Endodermal cell (in vitro differentiated cells): ENCODE data around the gene TMEM17. TPM values are rescaled to one million over a fixed set of nuclear protein-coding genes. Genes with fewer than 3 reads are reported as not detected.

ENCODE experiments used
- DNase-seq: peaks from one replicate; pipeline ENCODE4 v3.0.0-alpha.2; 2017
- H3K27ac ChIP-seq: 2 replicates; pipeline ENCODE4 v1.5.1; 2013; ENCODE audit warnings: mild to moderate bottlenecking, low read depth, low read length, moderate library complexity
- H3K27me3 ChIP-seq: 2 replicates; pipeline ENCODE4 v1.6.1; 2013; ENCODE audit warnings: mild to moderate bottlenecking, low read length, moderate library complexity; ENCODE audit not compliant: insufficient read depth, control insufficient read depth, poor library complexity, severe bottlenecking
- H3K36me3 ChIP-seq: 2 replicates; pipeline ENCODE4 v1.7.0; 2013; ENCODE audit warnings: mild to moderate bottlenecking, low read length, moderate library complexity; ENCODE audit not compliant: control insufficient read depth, insufficient read depth
- H3K4me1 ChIP-seq: one replicate; pipeline ENCODE4 v1.7.0; 2013; ENCODE audit warnings: low read length; ENCODE audit not compliant: control insufficient read depth, insufficient read depth
- H3K4me3 ChIP-seq: 2 replicates; pipeline ENCODE4 v1.5.1; 2013; ENCODE audit warnings: mild to moderate bottlenecking, low read length, moderate library complexity
- H3K9ac ChIP-seq: 2 replicates; pipeline ENCODE4 v1.6.1; 2013; ENCODE audit warnings: mild to moderate bottlenecking, low read length, moderate library complexity; ENCODE audit not compliant: poor library complexity, severe bottlenecking; ENCODE audit errors: extremely low read depth
- H3K9me3 ChIP-seq: 2 replicates; pipeline ENCODE4 v1.6.1; 2013; ENCODE audit warnings: mild to moderate bottlenecking, low read length, moderate library complexity; ENCODE audit not compliant: control insufficient read depth
- H3K27ac Mint-ChIP-seq: 2 replicates; pipeline ENCODE4 v1.8.0; 2020; ENCODE audit warnings: mixed read lengths
- H3K27me3 Mint-ChIP-seq: 2 replicates; pipeline ENCODE4 v1.8.0; 2021; ENCODE audit warnings: mild to moderate bottlenecking, mixed read lengths; ENCODE audit not compliant: insufficient read depth
- H3K36me3 Mint-ChIP-seq: 2 replicates; pipeline ENCODE4 v1.8.0; 2020; ENCODE audit warnings: low read depth, mixed read lengths
- H3K4me1 Mint-ChIP-seq: 2 replicates; pipeline ENCODE4 v1.8.0; 2020; ENCODE audit warnings: mixed read lengths
- H3K4me3 Mint-ChIP-seq: 2 replicates; pipeline ENCODE4 v1.8.0; 2020; ENCODE audit warnings: mild to moderate bottlenecking, moderate library complexity, mixed read lengths
- H3K9me3 Mint-ChIP-seq: 2 replicates; pipeline ENCODE4 v1.8.0; 2020; ENCODE audit warnings: mild to moderate bottlenecking, mixed read lengths
- WGBS, 2 experiments: methylation state at CpG; one replicate each; pipeline versions ENCODE4 v1.1.5 to v1.1.7; 2013; ENCODE audit warnings: missing lambda C conversion rate in 2 of 2, mixed read lengths in 1 of 2; ENCODE audit not compliant: insufficient coverage in 1 of 2, insufficient read length in 1 of 2; 5-methylcytosine and 5-hydroxymethylcytosine counted together
- total RNA-seq, 2 donors: library from RNA; stranded (reverse); fragmentation: NEBNext Ultra II Directional in 1 of 2; extraction: Animal tissue kit (Norgen Biotek cat#: 25700) in 1 of 2; gene quantifications; 2 replicates in 1 of 2; 3 replicates in 1 of 2; pipeline ENCODE4 v1.2.1, GENCODE V29; 2021
- TF ChIP-seq, protein P1 (sequence below): fragments of 200-600 bp; sonication (generic); conservative IDR thresholded peaks from 2 replicates; pipeline ENCODE4 v1.5.0; 2021; ENCODE audit warnings: antibody characterized with exemption, mild to moderate bottlenecking

Gene TMEM17
- total RNA-seq, 2 donors from 2014 or later = 1.8 to 2.0 TPM

- H3K27ac Mint-ChIP-seq = no peak overlapping the region
Measured at GRCh38 chr2:62547854-62548253, 41.9 kb upstream of the TMEM17 start.

GRCh38 chr2:62545261-62545660, 39.3 kb upstream of the TMEM17 start:
- TF ChIP-seq, protein P1, sequence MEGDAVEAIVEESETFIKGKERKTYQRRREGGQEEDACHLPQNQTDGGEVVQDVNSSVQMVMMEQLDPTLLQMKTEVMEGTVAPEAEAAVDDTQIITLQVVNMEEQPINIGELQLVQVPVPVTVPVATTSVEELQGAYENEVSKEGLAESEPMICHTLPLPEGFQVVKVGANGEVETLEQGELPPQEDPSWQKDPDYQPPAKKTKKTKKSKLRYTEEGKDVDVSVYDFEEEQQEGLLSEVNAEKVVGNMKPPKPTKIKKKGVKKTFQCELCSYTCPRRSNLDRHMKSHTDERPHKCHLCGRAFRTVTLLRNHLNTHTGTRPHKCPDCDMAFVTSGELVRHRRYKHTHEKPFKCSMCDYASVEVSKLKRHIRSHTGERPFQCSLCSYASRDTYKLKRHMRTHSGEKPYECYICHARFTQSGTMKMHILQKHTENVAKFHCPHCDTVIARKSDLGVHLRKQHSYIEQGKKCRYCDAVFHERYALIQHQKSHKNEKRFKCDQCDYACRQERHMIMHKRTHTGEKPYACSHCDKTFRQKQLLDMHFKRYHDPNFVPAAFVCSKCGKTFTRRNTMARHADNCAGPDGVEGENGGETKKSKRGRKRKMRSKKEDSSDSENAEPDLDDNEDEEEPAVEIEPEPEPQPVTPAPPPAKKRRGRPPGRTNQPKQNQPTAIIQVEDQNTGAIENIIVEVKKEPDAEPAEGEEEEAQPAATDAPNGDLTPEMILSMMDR = no peak
- Histone ChIP-seq H3K27ac (no peak overlapping the region), H3K4me3 (no peak overlapping the region), H3K9me3 (peaks cover 4% of the 10 kb centered on the region), H3K9ac (no peak overlapping the region), H3K27me3 (no peaks in the 10 kb centered on the region), H3K36me3 (no peaks in the 10 kb centered on the region), H3K4me1 (peaks cover 8% of the 10 kb centered on the region)
- Mint-ChIP-seq H3K4me3 (no peak overlapping the region), H3K36me3 (no peaks in the 10 kb centered on the region), H3K9me3 (no peaks in the 10 kb centered on the region), H3K4me1 (peaks cover 18% of the 10 kb centered on the region), H3K27me3 (no peaks in the 10 kb centered on the region), H3K27ac (no peak overlapping the region)
- WGBS, 2 experiments = 95 to 97% methylated on average over 5 to 6 of the region's 6 CpGs
- no peak for DNase-seq

More at GRCh38 chr2:62547854-62548253, 41.9 kb upstream of the TMEM17 start:
- H3K4me1 ChIP-seq = no peaks in the 10 kb centered on the region
- no peak overlapping the region for H3K4me3 ChIP-seq
- H3K9ac ChIP-seq = no peak overlapping the region
- H3K4me1 Mint-ChIP-seq = no peaks in the 10 kb centered on the region
- no peaks in the 10 kb centered on the region for H3K36me3 ChIP-seq
- H3K27ac ChIP-seq = no peak overlapping the region
- no peaks in the 10 kb centered on the region for H3K9me3 ChIP-seq
- no peaks in the 10 kb centered on the region for H3K36me3 Mint-ChIP-seq
- no peaks in the 10 kb centered on the region for H3K27me3 ChIP-seq
- no peak overlapping the region for H3K4me3 Mint-ChIP-seq
- no peaks in the 10 kb centered on the region for H3K27me3 Mint-ChIP-seq
- no peaks in the 10 kb centered on the region for H3K9me3 Mint-ChIP-seq
- DNase-seq = no peak
- TF ChIP-seq, protein P1 = no peak
- WGBS, 2 experiments = 84 to 94% methylated on average over 3 of the region's 3 CpGs

- peak overlapping the region; percentile 59 for H3K4me3 ChIP-seq
- H3K27me3 ChIP-seq = no peaks in the 10 kb centered on the region
- WGBS, 2 experiments = 80 to 100% methylated on average over 1 to 5 of the region's 5 CpGs
- H3K9me3 Mint-ChIP-seq = peaks cover 8% of the 10 kb centered on the region
- no peak overlapping the region for H3K27ac ChIP-seq
- TF ChIP-seq, protein P1 = no peak
- H3K9me3 ChIP-seq = peaks cover 4% of the 10 kb centered on the region
- H3K9ac ChIP-seq = no peak overlapping the region
- H3K4me3 Mint-ChIP-seq = no peak overlapping the region
- DNase-seq = no peak
- H3K36me3 Mint-ChIP-seq = no peaks in the 10 kb centered on the region
- H3K4me1 Mint-ChIP-seq = peaks cover 39% of the 10 kb centered on the region
- peaks cover 11% of the 10 kb centered on the region for H3K4me1 ChIP-seq
- no peaks in the 10 kb centered on the region for H3K36me3 ChIP-seq
- no peaks in the 10 kb centered on the region for H3K27me3 Mint-ChIP-seq
- H3K27ac Mint-ChIP-seq = peak overlapping the region; percentile 74
Measured at GRCh38 chr2:62540408-62541168, 34.6 kb upstream of the TMEM17 start.
